IPS-15b (cell line): ENCODE data around the gene MKI67.
A peak's percentile ranks its signal among the peaks of the same experiment; 100 is the strongest.

ENCODE experiments used
- H3K27me3 ChIP-seq: one replicate; pipeline ENCODE4 v1.6.1; 2013; ENCODE audit warnings: low read length; ENCODE audit not compliant: control insufficient read depth, insufficient read depth
- H3K36me3 ChIP-seq: one replicate; pipeline ENCODE4 v1.6.1; 2013; ENCODE audit warnings: low read length; ENCODE audit not compliant: control insufficient read depth, insufficient read depth
- H3K4me1 ChIP-seq: one replicate; pipeline ENCODE4 v1.6.1; 2013; ENCODE audit warnings: mild to moderate bottlenecking, low read length; ENCODE audit not compliant: control insufficient read depth, insufficient read depth
- H3K4me3 ChIP-seq: one replicate; pipeline ENCODE4 v1.5.1; 2013; ENCODE audit warnings: low read depth, low read length
- H3K9ac ChIP-seq: one replicate; pipeline ENCODE4 v1.6.1; 2013; ENCODE audit warnings: low read depth, mild to moderate bottlenecking, low read length
- H3K9me3 ChIP-seq: one replicate; pipeline ENCODE4 v1.6.1; 2013; ENCODE audit warnings: mild to moderate bottlenecking, low read length; ENCODE audit not compliant: control insufficient read depth, insufficient read depth

MKI67 gene

DNA sequence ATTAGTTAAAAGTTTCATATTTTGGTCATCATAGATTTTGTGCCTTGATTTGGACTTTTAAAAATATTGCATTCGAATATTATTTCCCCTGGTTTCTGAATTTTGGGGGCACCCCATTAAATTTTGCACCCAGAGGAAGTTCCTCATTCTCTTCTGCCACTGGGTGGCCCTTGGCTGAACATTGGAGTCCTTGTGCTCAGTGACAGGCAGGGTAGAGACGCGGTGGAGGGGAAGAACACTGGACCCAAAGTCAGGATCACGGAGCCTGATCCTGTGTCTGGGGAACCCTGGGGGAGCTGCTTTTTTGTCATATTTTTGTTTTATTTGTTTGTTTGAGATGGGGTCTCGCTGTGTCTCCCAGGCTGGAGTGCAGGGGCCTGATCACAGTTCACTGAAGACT is 74.7 kb downstream of the MKI67 start:
- Histone ChIP-seq H3K27me3 (no peaks in the 10 kb centered on the region), H3K36me3 (no peaks in the 10 kb centered on the region), H3K9me3 (no peaks in the 10 kb centered on the region), H3K4me3 (no peak overlapping the region), H3K4me1 (no peaks in the 10 kb centered on the region), H3K9ac (no peak overlapping the region)

GRCh38 chr10:128050936-128051335 is 75.3 kb downstream of the MKI67 start:
- Histone ChIP-seq H3K36me3 (no peaks in the 10 kb centered on the region), H3K27me3 (no peaks in the 10 kb centered on the region), H3K4me1 (no peaks in the 10 kb centered on the region), H3K9me3 (no peaks in the 10 kb centered on the region), H3K4me3 (no peak overlapping the region), H3K9ac (no peak overlapping the region)

GRCh38 chr10:128050121-128050516 is 76.1 kb downstream of the MKI67 start:
- Histone ChIP-seq H3K4me1 (no peaks in the 10 kb centered on the region), H3K9ac (no peak overlapping the region), H3K27me3 (no peaks in the 10 kb centered on the region), H3K36me3 (no peaks in the 10 kb centered on the region), H3K4me3 (no peak overlapping the region), H3K9me3 (no peaks in the 10 kb centered on the region)

GRCh38 chr10:128049226-128050120 is 76.8 kb downstream of the MKI67 start:
- H3K9me3 ChIP-seq, result no peaks in the 10 kb centered on the region
- no peaks in the 10 kb centered on the region for H3K4me1 ChIP-seq
- no peaks in the 10 kb centered on the region for H3K27me3 ChIP-seq
- H3K4me3 ChIP-seq, result no peak overlapping the region
- no peaks in the 10 kb centered on the region for H3K36me3 ChIP-seq
- no peak overlapping the region for H3K9ac ChIP-seq

GRCh38 chr10:128048819-128049210 is 77.4 kb downstream of the MKI67 start:
- H3K4me3 ChIP-seq, result no peak overlapping the region
- no peaks in the 10 kb centered on the region for H3K36me3 ChIP-seq
- no peaks in the 10 kb centered on the region for H3K27me3 ChIP-seq
- H3K9ac ChIP-seq, result no peak overlapping the region
- H3K9me3 ChIP-seq, result no peaks in the 10 kb centered on the region
- H3K4me1 ChIP-seq, result no peaks in the 10 kb centered on the region

DNA sequence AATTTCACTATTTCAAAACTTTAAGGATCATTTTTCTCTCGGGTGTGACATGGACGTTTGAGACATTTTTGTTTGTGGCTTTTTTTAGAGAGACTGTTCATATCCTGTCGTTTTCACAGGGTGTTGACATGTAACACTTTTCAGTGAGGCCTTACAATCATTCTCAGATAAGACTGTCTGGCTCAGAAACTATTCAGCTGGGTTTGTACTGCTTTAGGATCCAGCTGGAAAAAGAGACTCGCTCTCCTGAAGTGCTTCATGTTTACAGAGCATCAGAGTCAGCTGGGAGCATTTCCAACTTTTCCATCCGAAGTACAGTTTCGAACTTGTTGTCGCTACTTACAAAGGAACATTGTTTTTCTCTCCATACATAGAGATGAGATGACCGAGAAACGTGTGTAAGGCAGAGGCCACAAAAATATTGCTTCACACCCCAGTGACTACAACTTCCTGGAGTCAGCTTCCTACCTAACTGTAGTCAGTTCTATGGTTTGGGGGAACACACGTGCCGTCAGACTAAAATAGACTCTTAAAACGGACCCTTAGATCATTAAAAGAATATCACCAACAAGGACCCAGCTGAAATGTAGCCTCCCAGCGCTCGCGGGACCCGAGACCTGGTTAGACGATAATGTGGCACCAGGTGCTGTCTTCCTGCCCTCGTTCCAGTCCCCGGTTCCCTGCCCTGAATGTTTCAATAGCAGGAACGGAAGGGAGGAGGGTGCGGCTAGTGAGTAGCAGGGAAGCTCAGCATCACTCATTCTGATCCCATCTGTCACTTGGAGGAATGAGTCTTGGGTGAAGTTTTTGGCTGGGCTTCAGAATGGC is 78.0 kb downstream of the MKI67 start:
- Histone ChIP-seq H3K4me3 (no peak overlapping the region), H3K4me1 (no peaks in the 10 kb centered on the region), H3K9ac (no peak overlapping the region), H3K9me3 (no peaks in the 10 kb centered on the region), H3K36me3 (no peaks in the 10 kb centered on the region), H3K27me3 (no peaks in the 10 kb centered on the region)

DNA sequence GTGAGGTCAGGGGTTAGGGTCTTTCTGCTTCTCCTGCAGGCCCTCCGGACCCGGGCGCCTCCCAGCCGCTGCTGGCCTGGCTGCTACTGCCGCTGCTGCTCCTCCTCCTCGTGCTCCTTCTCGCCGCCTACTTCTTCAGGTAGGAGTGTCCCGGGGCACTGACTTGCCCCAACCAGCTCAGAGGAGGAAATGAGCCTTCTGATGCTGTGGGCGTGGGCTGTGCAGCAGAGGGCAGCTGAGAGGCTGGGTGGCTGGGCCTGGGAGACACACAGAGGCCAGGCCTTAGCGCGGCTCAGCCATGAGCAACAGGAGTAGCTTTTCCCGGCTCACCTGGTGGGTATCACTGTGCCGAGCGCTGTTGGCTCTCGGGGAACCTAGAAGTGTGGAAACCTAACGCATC is 78.9 kb downstream of the MKI67 start:
- no peaks in the 10 kb centered on the region for H3K27me3 ChIP-seq
- no peaks in the 10 kb centered on the region for H3K9me3 ChIP-seq
- H3K4me3 ChIP-seq, result no peak overlapping the region
- peak overlapping the region; percentile 24 for H3K9ac ChIP-seq
- H3K36me3 ChIP-seq, result no peaks in the 10 kb centered on the region
- H3K4me1 ChIP-seq, result no peaks in the 10 kb centered on the region

DNA sequence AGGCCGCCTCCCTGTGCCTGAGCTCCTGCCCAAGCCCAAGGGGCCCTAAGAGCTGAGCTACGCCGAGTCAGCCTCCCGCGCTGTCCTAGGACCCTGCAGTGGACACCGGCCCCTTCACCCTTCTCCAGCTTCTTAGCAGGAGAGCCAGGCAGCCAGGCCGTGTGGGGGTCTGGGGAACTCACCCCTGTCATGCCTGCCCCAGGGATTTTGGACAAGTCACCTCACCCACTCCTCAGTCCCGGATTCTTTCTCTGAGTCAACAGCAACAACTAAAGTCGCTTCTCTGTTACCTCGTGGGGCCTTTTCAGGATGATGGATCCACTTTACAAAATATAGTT is 79.3 kb downstream of the MKI67 start:
- no peaks in the 10 kb centered on the region for H3K36me3 ChIP-seq
- H3K27me3 ChIP-seq, result no peaks in the 10 kb centered on the region
- no peak overlapping the region for H3K4me3 ChIP-seq
- H3K4me1 ChIP-seq, result no peaks in the 10 kb centered on the region
- H3K9ac ChIP-seq, result peak overlapping the region; percentile 24
- no peaks in the 10 kb centered on the region for H3K9me3 ChIP-seq
